ENCODE data around the gene MPP3. TPM values are rescaled to one million over a fixed set of nuclear protein-coding genes. Genes with fewer than 3 reads are reported as not detected.
"Not testable (repeated sequence)": the region's sequence is repeated elsewhere in the genome, so short reads cannot be mapped to it uniquely, and the experiment has no call there.

Gene MPP3
- polyA plus RNA-seq, 3 donors = 7.7 to 15.0 (median 8.0) TPM

- DNase-seq (ENCODE audit: extremely low read depth in 1 of 11, low read depth in 9 of 11, low spot score in 4 of 11) = not testable (repeated sequence)
These were observed 9.4 kb upstream of the MPP3 start for GRCh38 chr17:43842091-43842974.

GRCh38 chr17:43841282-43841681 lies 8.3 kb upstream of the MPP3 start:
- DNase-seq (ENCODE audit: extremely low read depth in 1 of 11, low read depth in 9 of 11, low spot score in 4 of 11) = no peak

- no peak for DNase-seq (ENCODE audit: extremely low read depth in 1 of 11, low read depth in 9 of 11, low spot score in 4 of 11)
These were observed 7.9 kb upstream of the MPP3 start for GRCh38 chr17:43840814-43841213.

- no peak for DNase-seq (ENCODE audit: extremely low read depth in 1 of 11, low read depth in 9 of 11, low spot score in 4 of 11)
These were observed 6.7 kb upstream of the MPP3 start for GRCh38 chr17:43839670-43840108.

GRCh38 chr17:43834106-43834505 lies 1.2 kb upstream of the MPP3 start:
- no peak for DNase-seq (ENCODE audit: extremely low read depth in 1 of 11, low read depth in 9 of 11, low spot score in 4 of 11)

GRCh38 chr17:43832168-43832975 lies 574 bp downstream of the MPP3 start:
- DNase-seq (ENCODE audit: extremely low read depth in 1 of 11, low read depth in 9 of 11, low spot score in 4 of 11) = peak in 6 of 11 donors; percentile 13 to 31 (median 28)

- DNase-seq (ENCODE audit: extremely low read depth in 1 of 11, low read depth in 9 of 11, low spot score in 4 of 11) = no peak
These were observed 1.3 kb downstream of the MPP3 start for GRCh38 chr17:43831633-43832032.

GRCh38 chr17:43830510-43831140 lies 2.3 kb downstream of the MPP3 start:
- DNase-seq (ENCODE audit: extremely low read depth in 1 of 11, low read depth in 9 of 11, low spot score in 4 of 11) = no peak

- DNase-seq (ENCODE audit: extremely low read depth in 1 of 11, low read depth in 9 of 11, low spot score in 4 of 11) = no peak
These were observed 3.2 kb downstream of the MPP3 start for GRCh38 chr17:43829738-43830137.

GRCh38 chr17:43827596-43827995 lies 5.3 kb downstream of the MPP3 start:
- DNase-seq (ENCODE audit: extremely low read depth in 1 of 11, low read depth in 9 of 11, low spot score in 4 of 11) = no peak

GRCh38 chr17:43826206-43826605 lies 6.7 kb downstream of the MPP3 start:
- no peak for DNase-seq (ENCODE audit: extremely low read depth in 1 of 11, low read depth in 9 of 11, low spot score in 4 of 11)

- no peak for DNase-seq (ENCODE audit: extremely low read depth in 1 of 11, low read depth in 9 of 11, low spot score in 4 of 11)
These were observed 7.4 kb downstream of the MPP3 start for GRCh38 chr17:43825567-43825966.

- no peak for DNase-seq (ENCODE audit: extremely low read depth in 1 of 11, low read depth in 9 of 11, low spot score in 4 of 11)
These were observed 9.4 kb downstream of the MPP3 start for GRCh38 chr17:43823350-43824084.

GRCh38 chr17:43822570-43823190 lies 10.3 kb downstream of the MPP3 start:
- DNase-seq (ENCODE audit: extremely low read depth in 1 of 11, low read depth in 9 of 11, low spot score in 4 of 11) = no peak

GRCh38 chr17:43820759-43821158 lies 12.2 kb downstream of the MPP3 start:
- DNase-seq (ENCODE audit: extremely low read depth in 1 of 11, low read depth in 9 of 11, low spot score in 4 of 11) = no peak

- no peak for DNase-seq (ENCODE audit: extremely low read depth in 1 of 11, low read depth in 9 of 11, low spot score in 4 of 11)
These were observed 14.0 kb downstream of the MPP3 start for GRCh38 chr17:43818966-43819365.

- DNase-seq (ENCODE audit: extremely low read depth in 1 of 11, low read depth in 9 of 11, low spot score in 4 of 11) = no peak
These were observed 15.1 kb downstream of the MPP3 start for GRCh38 chr17:43817826-43818225.

Data from renal cortex interstitium (tissue), 11 donors.